Loucy (cell line): ENCODE measurements around the gene NPIPB8.

Source experiments
- EZH2phosphoT487 ChIP-seq: fragments of 200-600 bp; IDR thresholded peaks from 2 replicates; pipeline ENCODE4 v1.6.1; 2018; ENCODE audit warnings: antibody characterized with exemption, mild to moderate bottlenecking, moderate library complexity, borderline replicate concordance
- TF ChIP-seq, protein P1 (sequence below): fragments of 200-600 bp; sonication (generic); conservative IDR thresholded peaks from 2 replicates; pipeline ENCODE4 v1.5.1; 2014; ENCODE audit warnings: mild to moderate bottlenecking, antibody characterized with exemption, low read length

DNA sequence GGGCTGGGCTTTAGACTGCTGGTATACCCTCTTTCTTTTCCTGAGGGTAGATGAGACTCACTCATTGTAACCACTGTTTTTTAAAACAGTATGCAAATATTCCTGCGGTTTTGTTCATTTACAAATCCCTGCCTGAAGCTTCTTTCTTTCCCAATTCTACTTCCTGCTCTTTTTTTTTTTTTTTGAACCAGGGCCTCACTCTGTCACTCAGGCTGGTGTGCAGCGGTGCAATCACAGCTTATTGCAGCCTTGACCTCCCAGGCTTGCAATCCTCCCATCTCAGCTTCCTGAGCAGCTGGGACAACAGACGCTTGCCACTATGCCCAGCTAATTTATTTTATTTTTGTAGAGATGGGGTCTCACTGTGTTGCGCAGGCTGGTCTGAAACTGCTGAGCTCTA lies 20.0 kb upstream of the NPIPB8 start:
- TF ChIP-seq, protein P1, sequence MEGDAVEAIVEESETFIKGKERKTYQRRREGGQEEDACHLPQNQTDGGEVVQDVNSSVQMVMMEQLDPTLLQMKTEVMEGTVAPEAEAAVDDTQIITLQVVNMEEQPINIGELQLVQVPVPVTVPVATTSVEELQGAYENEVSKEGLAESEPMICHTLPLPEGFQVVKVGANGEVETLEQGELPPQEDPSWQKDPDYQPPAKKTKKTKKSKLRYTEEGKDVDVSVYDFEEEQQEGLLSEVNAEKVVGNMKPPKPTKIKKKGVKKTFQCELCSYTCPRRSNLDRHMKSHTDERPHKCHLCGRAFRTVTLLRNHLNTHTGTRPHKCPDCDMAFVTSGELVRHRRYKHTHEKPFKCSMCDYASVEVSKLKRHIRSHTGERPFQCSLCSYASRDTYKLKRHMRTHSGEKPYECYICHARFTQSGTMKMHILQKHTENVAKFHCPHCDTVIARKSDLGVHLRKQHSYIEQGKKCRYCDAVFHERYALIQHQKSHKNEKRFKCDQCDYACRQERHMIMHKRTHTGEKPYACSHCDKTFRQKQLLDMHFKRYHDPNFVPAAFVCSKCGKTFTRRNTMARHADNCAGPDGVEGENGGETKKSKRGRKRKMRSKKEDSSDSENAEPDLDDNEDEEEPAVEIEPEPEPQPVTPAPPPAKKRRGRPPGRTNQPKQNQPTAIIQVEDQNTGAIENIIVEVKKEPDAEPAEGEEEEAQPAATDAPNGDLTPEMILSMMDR, result no peak
- no peak for TF ChIP-seq EZH2phosphoT487
